Measurements from ENCODE around the gene AGAP1.

AGAP1 gene

DNA sequence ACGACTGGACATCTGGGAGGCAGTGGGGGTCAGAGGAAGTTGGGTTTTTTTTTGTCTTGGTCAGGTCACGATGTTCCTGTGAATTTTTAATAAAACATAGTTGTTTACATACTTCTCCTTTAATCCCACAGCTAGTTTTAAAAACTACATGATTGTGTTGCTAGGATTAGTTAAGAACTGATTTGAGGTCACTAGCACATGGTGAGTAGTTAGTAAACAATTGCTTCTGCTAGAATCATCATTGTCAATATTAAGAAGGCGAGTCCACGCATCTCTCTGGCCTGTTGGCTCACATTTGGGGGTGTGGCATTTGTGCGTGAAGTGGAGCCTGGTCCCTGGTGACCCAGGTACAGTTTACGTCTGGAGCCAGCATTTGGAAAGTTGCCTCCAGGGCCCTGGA, 59.4 kb downstream of the AGAP1 start:
- DNase-seq: no peak

DNA sequence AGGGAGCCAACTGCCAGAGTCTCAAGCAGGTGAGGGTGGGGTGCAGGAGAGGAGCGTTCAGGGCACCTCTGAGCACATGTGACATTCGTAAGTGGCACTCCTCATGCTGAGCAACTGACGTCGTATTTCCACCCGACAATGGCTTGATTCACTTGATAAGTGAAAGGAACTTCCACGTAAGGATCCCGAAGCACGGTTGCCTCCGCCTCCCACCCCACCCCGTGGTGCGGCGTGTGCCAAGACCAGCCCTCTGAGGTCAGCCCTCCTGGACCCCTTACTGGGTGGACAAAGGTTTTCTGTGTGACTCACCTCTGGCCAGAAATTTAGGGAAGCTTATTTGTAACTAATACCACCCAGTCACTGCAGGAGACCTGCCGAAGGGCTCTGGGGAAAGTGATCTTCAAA, 59.9 kb downstream of the AGAP1 start:
- DNase-seq: no peak

DNA sequence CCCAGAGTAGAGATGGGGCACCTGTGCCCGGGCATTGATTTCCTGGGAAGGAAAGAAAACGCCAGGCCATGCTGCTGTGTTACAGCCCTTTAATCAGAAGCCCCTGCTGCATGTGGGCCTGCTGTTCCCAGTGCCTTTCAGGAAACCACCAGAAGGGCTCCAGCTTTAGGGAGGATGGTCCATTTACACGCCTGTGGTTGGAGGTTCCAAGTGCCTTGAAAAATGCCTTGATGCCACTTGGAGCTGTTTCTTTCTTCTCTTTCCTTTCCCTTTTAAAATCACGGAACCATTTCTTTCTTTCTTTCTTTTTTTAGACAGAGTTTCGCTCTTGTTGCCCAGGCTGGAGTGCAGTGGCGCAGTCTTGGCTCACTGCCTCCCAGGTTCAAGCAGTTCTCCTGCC, 60.5 kb downstream of the AGAP1 start:
- no peak for DNase-seq

DNA sequence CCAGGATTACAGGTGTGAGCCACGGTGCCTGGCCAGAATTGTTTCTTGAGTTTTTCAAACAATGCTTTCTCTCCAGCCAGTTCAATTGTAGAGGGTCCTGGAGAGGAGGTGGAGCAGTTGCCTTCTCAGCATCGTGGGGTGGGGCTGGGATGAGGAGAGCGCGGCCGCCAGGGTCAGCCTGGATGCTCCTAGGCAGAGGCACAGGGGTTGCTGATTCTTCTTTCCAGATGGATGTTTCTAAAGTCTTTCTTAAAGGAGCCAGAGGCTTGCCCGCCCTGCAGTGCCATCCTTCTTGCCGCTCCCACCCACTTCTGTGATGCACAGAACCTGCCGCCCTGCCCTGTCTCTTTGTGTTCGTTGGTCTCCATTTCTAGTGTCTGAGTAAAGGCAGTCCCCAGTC, 61.1 kb downstream of the AGAP1 start:
- no peak for DNase-seq

DNA sequence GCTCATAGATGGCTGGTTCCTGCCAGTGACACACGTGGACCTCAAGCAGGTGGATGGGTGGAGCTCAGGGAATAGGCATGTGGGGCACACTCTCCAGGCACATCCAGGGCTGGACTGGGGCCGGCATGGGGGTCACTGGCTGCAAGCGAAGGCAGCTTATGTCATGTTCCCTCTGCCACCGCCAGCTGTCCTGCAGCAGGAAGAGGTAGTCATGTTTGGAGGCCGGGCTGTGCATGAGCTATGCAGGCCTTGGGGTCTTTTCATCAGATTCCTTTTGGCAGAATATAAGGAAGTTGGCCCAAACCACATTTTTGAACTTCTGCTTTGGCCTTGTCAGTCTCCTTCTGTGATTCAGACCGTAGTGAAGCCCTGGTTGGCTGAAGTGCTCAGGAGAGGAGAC, 61.5 kb downstream of the AGAP1 start:
- no peak for DNase-seq

DNA sequence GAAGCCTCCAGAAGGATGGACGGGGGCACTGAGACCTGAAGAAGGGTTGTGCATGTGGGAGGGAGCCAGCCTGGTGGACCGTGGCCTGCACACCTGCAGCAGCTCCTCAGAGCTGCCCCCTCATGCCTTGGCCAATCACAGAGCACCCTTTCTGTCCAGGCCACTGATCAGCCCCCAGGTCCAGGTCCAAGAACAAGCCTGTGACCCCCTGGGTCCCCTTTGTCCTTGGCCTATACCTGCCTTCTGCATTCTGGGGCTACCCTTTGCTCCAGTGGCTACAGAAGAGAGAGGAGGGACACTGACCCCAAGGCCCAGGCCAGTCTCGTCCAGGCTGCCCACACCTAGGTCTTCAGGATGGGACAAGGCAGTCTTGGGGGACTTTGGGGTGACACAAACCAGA, 62.2 kb downstream of the AGAP1 start:
- DNase-seq: no peak

DNA sequence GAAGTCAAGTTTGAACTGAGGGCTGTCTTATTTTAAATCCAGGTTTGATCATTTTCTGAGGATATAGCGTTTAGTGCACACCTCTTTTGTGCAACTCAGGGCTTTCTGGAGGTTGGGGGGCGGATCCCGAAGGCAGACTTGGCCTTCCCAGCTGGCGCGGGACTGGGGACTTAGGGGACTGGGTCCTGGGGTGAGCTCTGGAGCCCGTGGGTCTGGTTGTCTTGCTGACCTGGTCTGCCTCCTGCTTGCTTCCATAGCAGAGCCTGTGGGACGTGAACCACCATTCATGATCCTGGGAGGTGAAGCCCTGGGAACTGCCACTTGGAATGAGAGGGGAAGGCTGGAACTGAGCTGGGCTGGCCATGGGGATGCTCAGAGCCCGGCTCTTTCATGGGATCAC, 63.1 kb downstream of the AGAP1 start:
- DNase-seq: no peak

DNA sequence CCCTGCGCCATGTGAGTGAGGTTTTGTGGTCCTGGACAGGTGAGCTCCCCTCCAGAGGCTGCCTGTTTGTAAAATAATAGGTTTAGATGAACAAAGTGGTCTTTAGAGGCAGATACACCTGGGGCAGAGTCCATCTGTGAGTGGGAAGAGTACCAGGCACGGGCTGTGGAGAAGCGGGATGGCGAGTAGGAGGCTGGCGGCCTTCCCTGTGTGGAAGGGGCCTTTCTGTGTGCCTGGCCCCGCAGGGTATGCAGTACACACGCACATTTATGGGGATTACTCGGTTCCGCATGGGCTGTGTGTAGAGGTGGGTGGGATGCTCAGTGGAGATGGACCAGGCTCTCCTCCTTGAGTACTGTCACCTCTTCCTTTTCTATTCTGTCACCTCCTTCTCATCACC, 64.1 kb downstream of the AGAP1 start:
- no peak for DNase-seq

DNA sequence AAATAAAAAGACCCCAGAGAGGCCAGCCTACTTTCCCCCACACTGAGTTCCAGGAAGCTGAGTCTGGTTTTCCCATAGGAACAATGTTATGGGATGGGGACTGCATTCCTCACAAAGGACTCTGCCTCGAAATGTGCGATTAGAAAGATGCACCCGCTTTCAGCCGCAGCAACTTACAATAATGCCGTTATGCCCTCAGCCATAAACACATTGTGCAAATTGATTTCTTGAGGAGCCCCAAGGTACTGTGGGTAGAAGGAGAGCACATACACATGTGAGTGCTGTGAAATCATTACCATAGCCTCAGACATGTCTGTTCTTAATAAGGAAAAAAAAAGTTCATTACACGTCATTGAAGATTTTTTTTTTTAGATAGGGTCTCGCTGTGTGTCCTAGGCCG, 64.7 kb downstream of the AGAP1 start:
- no peak for DNase-seq

DNA sequence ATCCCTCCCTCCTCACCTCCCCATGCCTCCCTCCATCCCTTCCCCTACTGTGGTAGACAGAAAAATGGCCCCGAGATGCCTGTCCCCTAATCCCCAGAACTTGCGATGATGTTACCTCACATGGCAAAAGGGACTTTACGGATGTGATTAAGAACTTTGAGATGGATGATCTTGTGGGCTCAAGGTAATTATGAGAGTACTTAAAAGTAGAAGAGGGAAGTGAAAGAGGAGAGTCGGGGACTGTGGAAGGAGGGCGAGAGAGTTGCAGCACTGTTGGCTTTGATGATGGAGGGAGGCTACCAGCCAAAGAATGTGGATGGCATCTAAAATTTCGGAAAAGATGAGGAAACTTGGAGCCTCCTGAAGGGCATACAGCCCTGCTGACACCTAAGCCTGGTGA, 66.5 kb downstream of the AGAP1 start:
- no peak for DNase-seq

DNA sequence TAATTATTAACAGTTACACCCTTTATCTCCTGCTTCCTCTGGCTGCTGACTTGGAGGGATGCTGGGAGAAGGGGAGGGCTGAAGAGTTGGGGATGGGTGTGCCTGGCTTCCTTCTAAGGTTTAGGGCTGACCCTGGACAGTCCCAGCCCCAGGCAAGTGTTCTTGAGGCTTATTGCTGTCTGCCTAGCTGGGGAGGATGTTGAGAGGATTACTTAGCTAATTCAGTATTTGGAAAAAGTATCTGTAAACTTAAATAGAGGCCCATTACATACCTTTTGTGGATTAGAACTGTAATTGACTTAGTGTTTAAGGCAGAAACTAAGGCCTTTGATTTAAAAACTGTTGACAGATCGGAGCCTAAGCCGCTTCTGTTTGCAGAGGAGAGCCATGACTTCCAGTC, 67.6 kb downstream of the AGAP1 start:
- no peak for DNase-seq

DNA sequence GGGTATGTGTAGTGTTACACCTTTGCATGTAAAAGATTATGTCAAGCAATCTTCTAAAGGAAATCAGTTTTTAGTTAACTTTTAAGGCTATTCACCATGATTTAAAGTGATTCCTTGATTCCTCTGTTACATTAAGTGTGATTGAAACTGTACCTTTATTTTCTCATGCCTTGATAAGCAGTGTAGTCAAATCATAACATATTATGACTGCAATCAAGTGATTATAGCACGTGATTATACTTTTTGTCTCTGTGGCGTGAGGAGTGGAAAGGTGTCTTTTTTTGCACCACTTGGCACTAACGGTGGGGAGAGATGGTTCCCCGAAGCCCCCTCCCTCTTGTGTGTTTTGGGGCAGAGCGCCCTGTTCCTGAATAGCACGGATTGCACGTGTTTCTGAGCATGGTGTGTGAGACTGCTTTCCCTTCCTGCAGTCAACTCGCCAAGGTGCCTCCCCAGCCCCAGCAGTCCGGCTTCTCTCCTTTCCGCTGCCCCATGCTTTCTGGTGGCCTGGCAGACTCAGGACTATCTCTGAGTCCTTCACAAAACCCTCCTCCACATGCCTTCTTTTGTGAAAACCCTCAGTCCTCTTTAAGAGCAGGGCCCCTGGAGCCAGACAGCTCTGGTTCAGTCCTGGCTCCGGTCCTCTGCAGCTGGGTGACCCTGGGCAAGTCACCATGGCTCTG, 68.4 kb downstream of the AGAP1 start:
- DNase-seq: no peak

DNA sequence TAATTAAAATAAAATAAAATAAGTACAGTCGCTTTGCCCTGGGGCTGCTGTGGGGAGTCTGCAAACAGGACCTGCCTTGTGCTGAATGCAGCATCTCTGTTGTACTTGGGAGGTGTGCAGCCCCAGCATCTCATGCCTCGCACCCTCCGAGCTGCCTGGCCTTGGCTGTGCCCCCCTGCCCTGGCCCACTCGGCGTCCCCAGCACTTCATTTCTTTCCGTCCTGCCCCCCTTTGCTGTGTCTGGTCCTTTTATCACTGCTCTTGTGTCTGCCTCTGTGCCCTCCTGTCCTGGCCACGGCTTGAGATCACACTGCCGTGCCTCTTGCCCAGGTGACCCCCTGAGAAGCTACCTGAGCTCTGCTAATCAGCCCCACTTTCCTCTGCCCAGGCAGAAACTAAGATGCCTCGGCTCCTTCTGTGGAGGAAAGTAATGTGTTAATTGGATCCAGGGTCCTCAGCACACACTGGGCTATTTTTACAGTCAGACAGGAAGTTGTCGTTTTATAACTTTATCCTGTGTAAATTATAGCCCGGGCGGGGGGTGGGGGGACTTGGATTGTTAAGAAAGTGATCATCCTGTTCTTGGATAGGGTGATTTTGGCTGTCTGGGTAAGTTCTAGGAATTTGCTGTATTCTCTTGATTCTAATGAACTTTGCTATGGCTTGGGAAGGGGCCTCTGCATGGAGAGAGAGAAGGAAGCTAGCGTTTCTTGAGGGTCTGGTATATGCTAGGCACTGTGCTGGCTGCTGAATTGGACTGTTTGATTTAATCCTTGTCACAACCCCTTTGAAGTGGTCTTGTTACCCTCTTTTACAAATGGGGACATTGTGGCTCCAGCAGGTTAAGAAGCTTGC, 69.4 kb downstream of the AGAP1 start:
- no peak for DNase-seq

DNA sequence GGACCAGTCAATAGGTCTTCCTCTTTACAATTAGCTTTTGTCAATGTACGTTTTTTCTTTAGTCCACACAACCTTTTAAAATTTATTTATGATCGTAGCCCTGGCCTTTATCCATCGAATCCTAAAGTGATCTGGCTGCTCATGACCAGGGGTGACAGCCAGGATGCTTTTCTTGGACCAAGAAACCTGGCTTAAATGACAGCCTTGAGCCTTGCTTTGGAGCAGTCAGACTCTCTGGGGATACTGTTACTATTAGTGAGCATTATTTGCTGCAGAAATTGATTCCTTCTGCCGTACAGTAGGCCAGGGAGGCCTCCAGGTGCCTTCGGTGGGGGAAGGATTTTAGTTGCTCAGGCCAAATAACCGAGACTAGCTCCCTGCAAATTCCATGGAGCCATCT, 70.2 kb downstream of the AGAP1 start:
- no peak for DNase-seq

DNA sequence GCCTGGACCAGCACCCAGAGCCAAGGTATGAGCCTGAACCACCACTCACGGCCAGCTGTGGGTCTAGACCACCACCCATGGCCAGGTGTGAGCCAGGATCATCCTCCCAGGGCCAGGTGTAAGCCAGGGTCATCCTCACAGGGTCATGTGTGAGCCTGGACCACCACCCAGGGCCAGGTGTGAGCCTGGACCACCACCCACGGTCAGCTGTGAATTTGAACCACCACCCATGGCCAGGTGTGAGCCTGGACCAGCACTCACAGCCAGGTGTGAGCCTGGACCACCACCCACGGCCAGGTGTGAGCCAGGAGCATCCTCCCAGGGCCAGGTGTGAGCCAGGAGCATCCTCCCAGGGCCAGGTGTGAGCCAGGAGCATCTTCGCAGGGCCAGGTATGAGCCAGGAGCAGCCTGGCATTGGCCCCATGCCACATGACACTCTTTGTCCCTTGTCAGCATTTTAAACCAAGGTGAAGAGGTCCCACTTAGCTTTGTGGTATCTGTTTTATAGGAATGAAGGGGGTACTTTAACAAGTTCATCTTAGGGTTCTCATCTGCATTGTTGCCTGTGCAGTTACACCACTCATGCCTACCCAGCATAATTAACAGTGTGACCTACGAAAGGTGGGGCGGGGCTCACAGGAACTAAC, 71.2 kb downstream of the AGAP1 start:
- no peak for DNase-seq

DNA sequence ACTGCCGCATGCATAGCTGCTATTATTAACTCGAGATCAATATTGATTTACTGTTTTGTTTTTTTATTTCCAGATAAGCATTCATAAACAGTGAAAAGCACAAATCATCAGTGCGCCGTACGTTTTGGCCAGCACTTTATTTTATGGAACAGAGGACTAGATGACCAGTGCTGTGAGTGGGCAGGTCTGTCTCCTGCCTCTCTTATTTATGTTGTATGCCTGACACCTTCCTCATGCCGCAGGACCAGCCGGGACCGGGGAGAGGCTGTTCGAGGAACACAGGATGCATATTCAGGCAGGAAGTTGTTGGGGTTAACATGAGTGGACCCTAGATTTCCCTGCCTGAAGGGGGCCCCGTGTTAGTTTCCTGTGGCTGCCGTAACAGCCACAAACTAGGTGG, 72.6 kb downstream of the AGAP1 start:
- no peak for DNase-seq

DNA sequence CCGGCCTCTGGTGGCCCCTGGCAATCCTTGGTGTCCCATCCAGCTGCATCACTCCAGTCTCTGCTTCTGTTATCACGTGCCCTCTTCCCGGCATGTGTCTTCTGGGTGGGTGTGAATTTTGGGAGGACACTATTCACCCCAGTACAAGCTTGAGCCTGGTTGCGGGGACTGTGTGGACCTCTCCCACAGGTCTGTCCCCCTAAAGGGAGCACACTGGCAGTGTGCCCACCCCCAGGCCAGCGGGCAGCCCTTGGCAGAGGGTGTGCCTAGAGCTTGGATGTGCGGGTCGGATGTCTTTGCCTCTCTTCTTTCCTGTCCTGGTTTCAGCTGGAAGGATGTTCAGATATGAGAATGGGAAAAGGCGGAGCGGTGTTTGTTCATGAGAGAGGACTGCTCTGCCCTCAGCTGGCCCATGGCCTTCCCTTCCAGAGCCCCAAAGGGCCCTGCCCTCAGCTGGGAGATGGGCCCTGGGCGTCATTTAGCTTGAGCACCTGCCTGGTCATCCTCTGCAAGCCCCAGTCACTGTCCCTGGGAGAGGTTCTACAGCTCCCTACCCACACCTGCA, 73.2 kb downstream of the AGAP1 start:
- DNase-seq: no peak

DNA sequence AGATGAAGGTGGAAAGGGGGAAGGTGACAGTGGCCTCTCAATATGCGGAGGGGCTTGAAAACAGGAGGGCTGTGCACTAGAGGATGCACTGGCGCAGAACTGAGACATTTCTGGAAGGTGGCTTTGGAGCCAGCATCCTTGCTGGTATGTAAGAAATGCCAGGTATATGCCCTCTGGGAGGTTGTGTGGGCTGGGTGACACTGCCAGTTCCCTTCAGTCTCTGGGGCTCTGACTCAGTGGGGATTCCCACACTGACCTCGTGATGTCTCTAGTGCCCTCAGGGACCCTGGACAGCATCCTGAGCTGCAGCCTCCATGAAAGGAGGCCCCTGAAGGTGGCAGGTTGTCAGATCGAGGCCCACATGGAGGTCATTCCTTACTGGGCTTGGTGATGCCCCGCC, 74.0 kb downstream of the AGAP1 start:
- DNase-seq: no peak

DNA sequence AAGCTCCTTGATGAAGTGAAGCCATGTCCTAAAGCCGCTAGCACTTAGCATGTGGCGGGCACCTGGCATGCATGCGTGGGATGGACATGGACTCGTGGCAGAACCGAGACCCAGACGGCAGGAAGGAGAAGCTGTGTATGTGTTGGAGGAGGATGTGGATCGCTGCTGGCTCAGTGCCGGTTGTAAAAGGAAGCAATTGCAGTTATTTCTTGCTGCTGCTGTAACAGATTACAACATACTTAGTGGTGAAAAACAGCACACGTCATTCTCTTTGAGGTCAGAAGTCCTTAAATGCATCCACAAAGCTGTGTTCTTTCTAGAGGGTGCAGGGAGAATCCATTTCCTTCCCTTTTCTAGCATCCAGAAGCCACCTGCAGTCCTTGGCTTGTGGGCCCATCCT, 74.6 kb downstream of the AGAP1 start:
- DNase-seq: no peak

DNA sequence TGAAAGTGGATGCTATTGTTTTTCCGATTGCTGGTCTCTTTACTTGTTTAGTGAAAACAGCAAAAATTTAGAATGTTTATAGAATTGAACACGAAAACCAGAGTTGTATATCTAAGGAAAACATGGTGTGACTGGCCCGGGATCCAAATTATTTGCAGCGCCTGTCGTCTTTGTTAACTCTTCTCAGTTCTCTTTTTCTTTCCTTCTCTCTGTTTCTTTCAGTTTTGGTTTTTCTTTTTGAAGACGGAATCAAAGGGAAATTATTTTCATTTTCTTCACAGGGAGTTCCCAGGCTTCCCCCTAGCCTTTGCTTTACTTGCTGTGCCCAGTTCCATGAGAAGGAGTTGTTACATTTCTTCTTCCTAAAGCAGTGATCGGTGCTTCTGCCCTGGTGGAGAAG, 76.0 kb downstream of the AGAP1 start:
- DNase-seq: no peak

DNA sequence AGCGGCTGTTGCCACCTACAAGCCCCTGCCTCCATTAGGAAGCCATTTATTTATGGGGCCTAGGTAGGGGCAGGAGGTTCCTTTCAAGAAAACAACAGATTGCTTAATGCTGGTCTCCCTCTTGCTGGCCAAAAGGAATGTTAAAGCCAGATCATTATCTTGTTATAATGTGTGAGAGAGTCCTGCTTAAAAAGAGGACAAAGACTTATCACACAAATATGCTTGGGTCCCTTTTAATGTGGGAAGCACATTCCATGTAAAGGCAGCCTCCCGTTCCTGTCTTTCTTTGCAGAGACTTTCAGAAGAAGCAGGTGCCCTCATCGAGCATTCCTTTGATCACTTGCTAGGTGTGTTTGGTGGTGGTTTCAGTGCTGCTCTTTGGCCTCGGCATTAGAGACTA, 76.4 kb downstream of the AGAP1 start:
- no peak for DNase-seq

DNA sequence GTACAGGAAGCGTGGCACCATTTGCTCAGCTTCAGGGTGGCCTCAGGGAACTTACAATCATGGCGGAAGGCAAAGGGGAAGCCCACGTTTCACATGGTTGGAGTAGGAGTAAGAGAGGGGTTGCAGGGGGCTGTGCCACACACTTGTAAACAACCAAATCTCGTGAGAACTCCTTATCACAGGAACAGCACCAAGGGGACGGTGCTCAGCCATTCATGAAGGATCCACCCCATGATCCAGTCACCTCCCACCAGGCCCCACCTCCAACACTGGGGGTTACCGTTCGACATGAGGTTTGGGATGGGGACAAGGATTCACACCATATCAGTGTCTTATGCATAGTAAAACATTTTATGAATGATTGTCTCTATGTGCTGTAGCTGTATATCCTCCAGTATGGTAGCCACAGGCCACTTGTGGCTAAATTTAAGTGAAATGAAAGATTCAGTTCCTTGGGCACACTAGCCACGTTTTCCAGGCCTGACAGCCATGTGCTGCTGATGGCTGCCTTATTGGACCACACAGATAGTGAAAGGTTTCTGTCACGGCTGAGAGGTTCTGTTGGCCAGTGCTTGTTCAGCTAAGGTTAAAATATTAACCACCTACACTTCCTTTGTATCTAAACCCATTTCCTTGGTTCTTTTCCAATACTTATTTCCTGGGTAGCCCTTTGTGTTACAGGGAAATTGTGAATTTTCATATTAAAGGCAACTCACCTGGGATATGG, 77.3 kb downstream of the AGAP1 start:
- no peak for DNase-seq

DNA sequence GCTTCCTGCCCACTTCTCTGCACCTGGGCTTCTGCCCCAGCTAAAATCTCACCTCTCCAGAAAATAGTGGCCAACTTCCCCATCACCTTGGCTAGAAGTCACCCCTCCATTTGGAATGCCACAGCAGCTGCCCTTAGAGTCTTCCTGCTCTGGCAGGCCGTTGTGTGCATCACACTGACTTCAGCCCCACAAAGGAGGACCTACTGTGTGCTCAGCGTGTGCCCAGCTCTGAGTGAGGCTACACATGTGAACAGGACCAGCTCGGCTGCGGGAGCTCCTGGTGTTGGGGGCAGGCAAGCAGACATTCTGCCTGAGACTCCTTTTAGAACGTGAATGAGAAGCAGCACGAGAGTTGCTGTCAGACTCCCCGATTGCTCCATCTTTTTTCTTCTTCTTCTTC, 78.7 kb downstream of the AGAP1 start:
- DNase-seq: no peak

Measured in central memory CD4-positive, alpha-beta T cell (primary cell).